HG03064 (cell line): Measurements from ENCODE around the gene NCOA7.
"Not testable (repeated sequence)": the region's sequence is repeated elsewhere in the genome, so short reads cannot be mapped to it uniquely, and the experiment has no call there.

ENCODE experiments used
- ATAC-seq: cut with Tn5 transposase; IDR thresholded peaks from one replicate; pipeline ENCODE4 v1.9.1; 2021; ENCODE audit warnings: low read depth; ENCODE audit not compliant: unreplicated experiment

NCOA7 gene

GRCh38 chr6:125943528-125944433 lies 153.0 kb downstream of the NCOA7 start:
- no peak for ATAC-seq

DNA sequence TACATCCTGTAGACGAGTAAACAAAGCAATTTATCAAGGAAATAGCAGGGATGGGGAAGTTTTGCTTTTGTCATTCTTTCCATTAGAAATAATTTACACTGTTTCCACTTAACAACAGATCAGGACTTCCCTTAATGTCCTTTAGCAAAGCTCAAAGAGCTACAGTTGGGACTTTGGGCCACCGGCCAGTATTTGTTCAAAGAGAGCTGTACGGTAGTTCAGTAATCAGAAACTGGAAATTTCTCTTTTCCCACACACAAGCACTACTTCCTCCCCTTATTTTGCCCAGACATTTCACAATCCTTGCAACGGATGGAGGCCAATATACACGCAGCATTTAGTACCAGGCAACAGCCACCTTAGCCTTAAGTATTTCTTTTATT lies 153.7 kb downstream of the NCOA7 start:
- no peak for ATAC-seq

DNA sequence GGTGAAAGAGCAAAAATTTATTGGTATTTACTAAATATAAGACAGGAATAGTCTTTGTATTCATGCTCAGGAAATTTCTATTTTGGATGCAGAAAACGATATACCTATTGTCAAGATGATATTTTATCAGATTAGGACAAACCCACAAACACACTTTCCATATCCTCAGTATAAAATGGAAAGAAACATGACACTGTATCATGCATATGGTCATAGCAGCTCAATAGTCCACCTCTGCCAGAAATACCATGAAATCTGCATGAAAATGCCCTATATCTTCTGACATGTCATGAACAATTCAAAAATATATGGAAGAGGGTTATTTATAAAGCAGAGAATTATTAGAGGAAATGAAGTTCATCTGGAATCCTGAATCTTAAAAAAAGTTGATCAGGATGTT lies 154.1 kb downstream of the NCOA7 start:
- ATAC-seq: no peak

- ATAC-seq: no peak
Measured at GRCh38 chr6:125945378-125946141, 154.8 kb downstream of the NCOA7 start.

GRCh38 chr6:125947615-125948014 lies 156.9 kb downstream of the NCOA7 start:
- ATAC-seq: no peak

GRCh38 chr6:125948455-125948854 lies 157.7 kb downstream of the NCOA7 start:
- ATAC-seq: no peak

- no peak for ATAC-seq
Measured at GRCh38 chr6:125949069-125949468, 158.3 kb downstream of the NCOA7 start.

- ATAC-seq: no peak
Measured at GRCh38 chr6:125950293-125950692, 159.5 kb downstream of the NCOA7 start.

- not testable (repeated sequence) for ATAC-seq
Measured at GRCh38 chr6:125950716-125951115, 160.0 kb downstream of the NCOA7 start.

- no peak for ATAC-seq
Measured at GRCh38 chr6:125951323-125951722, 160.6 kb downstream of the NCOA7 start.

DNA sequence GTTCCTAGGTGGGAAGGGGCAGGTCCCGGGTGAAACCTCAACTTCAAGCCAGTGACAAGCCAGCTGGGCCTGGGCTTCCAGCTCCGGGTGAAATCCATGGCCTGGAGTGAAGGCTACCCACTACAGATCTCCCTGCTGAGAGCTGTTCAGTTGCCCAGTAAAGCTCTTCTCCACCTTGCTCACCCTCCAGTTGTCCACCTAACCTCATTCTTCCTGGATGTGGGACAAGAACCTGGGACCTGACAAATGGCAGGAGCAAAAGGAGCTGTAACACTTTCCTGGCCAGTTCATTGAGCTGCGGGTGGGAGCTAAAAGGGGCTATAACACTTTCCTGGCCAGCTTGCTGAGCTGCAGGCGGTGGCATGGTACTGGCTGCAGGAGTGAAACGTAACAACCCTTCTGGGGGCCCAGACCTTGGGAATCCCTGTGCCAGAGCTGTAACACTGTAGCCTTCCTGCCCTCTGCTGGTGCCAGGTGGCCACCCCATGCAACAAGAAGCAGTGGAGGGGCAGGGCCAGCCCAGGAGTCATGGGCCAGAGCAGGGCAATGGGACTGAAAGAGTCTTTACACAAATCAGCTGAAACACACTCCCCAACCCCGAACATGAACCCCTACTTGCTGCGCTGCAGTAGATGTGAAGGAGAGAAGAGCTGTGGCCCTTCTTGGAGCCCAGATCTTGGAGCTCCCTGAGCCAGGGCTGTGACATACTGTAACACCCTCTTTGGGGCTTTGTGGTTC lies 162.2 kb downstream of the NCOA7 start:
- no peak for ATAC-seq

GRCh38 chr6:125953502-125953875 lies 162.7 kb downstream of the NCOA7 start:
- ATAC-seq: no peak

GRCh38 chr6:125954735-125955339 lies 164.1 kb downstream of the NCOA7 start:
- no peak for ATAC-seq

GRCh38 chr6:125955973-125956372 lies 165.2 kb downstream of the NCOA7 start:
- no peak for ATAC-seq

GRCh38 chr6:125956506-125957390 lies 166.0 kb downstream of the NCOA7 start, which contains the start of gene HINT3:
Gene HINT3 (plus strand): TSS chr6:125956770. CDS start chr6:125956978, 208 bp downstream.
- ATAC-seq: peak; percentile 96

DNA sequence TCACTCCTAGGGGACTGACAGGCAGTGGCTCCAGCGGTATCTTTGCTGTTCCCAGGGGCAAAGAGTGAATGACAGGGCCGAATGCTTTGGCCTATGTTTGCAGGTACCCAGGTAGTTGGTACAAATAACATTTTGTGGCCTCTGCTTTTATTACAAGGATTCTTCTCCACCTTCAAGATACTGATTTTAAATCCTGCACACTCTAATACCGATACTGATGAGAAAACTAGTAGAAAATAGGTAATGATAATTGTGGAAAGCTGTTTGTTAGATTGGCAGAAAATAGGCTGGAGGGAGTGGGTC lies 166.6 kb downstream of the NCOA7 start:
- no peak for ATAC-seq

GRCh38 chr6:125957845-125958244 lies 167.1 kb downstream of the NCOA7 start:
- no peak for ATAC-seq

DNA sequence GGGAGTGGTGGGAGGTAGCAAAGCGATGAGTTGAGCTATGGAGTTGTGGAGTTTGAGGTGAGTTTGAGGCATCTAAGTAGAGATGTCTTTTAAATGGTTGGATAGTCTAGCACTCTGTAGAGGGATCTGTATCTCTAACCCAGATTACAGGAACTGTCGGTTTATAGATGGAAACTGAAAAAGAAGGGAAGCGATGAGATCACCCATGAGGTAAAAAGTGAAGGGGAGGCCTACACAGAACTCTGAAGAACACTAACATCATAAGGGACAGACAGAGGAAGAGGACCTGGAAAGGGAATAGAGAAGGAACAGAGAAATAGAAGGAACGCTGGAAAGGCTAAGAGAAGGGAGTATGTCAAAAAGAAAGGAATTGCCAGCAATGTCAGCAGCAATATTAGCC lies 168.3 kb downstream of the NCOA7 start:
- no peak for ATAC-seq

DNA sequence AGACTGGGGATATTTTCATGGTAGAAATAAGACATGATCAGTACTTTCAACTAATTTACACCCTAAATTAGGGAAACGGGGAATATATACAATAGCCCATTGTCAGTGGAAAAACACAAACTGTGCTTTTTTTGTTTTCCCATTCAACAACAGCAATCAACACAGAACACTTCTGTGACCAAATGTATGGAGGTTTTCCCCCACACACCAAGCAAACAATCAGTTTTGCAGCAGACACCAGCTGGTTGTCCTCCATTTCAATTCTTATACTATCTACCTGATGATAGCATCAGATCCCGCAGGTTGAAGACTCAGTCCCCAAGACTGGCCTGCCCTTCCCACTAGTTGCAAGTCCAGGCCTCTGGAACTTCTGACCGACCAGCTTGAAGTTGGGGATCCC lies 170.4 kb downstream of the NCOA7 start:
- no peak for ATAC-seq
